Parietal lobe (tissue), 2 donors: ENCODE data around the gene WIF1. TPM values are rescaled to one million over a fixed set of nuclear protein-coding genes. Genes with fewer than 3 reads are reported as not detected.

Experiments
- small RNA-seq: library from RNA; depleted of rRNA; stranded (forward); fragments of <200 nt; gene quantifications from one replicate; pipeline ENCODE3, GENCODE V24; 2014; ENCODE audit warnings: low replicate concordance
- total RNA-seq: library from RNA; depleted of rRNA; stranded (reverse); fragments of >200 nt; gene quantifications from one replicate; pipeline ENCODE4 v1.2.3, GENCODE V29; 2014

The WIF1 gene, protein sequence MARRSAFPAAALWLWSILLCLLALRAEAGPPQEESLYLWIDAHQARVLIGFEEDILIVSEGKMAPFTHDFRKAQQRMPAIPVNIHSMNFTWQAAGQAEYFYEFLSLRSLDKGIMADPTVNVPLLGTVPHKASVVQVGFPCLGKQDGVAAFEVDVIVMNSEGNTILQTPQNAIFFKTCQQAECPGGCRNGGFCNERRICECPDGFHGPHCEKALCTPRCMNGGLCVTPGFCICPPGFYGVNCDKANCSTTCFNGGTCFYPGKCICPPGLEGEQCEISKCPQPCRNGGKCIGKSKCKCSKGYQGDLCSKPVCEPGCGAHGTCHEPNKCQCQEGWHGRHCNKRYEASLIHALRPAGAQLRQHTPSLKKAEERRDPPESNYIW
- 2.2 TPM for total RNA-seq

DNA sequence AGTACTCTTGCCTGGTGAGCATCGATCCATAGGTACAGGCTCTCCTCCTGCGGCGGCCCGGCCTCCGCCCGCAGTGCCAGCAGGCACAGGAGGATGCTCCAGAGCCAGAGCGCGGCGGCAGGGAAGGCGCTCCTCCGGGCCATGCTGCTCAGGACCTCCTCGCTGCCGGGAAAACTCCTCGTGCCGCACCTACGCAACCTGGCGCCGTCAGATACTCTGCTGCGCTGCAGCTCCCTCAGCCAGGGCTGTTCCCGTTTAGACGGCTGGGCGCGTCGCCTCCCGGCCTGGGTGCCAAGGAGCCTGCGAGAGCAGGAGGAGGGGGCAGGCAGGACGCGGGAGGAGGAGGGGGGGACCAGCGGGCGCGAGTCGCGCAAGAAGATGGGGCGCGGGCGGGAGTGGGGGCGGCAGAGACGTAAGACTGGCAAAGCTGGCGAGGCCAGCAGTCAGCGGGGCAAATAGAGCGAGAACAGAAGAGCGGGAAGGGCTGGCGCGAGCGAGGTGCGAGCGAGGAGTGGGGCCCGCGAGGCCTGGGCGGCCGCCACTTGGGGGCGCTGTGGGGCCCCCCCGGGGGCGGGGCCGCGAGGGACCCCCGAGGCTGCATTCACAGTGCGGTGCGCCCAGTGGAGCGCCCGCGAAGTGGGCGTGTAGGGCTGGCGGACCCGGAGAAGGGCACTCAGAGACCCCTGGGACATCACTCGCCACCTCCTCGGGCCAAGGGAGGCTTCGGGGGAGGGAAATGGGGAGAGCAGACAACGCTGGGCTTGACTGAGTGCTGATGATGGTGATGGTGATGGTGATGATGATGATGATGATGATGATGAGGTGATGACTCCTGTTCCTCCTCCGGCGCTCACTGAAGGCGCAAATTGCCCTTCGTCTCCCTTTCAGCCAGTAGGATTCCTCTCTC is at the start of gene WIF1:
WIF1 (minus strand) TSS at position 257 of the 907 bp plus-strand sequence; CDS start at position 143, 114 bp downstream.

DNA sequence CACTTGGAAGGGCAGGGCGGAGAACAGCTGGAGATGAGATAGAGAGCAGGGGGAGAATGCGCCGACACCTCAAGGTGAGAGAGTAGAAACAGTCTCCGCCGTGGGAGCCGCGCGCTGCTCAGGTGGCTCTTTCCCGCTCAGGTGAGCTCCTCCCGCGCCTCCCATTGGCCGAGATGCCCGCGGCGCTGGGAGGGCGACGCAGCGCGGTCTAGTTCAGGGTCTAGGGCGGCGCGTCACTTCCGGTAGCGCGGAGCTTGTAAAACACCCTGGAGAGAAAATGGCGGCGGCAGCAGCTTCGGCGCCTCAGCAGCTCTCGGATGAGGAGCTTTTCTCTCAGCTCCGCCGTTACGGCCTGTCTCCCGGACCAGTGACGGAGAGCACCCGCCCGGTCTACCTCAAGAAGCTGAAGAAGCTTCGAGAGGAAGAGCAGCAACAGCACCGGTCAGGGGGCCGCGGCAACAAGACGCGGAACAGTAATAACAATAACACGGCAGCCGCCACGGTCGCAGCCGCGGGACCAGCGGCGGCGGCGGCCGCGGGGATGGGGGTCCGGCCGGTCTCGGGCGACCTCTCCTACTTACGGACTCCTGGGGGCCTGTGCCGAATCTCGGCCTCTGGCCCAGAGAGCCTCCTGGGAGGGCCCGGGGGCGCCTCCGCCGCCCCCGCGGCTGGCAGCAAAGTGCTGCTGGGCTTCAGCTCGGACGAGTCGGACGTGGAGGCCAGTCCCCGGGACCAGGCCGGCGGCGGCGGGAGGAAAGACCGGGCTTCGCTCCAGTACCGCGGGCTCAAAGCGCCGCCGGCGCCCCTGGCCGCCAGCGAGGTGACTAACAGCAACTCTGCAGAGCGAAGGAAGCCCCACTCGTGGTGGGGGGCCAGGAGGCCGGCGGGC is 48.5 kb upstream of the WIF1 start, which contains the start of gene LEMD3:
LEMD3 (plus strand) TSS at position 264 of the 889 bp plus-strand sequence; CDS start at position 278, 14 bp downstream.

Small RNAs within 50 kb of the gene (small RNA-seq; reads per million reads assigned to genes)
- gene RNU6-166P, result not detected

Other genes with a start within 250 kb of the WIF1 start
- 73.6 TPM for gene LEMD3, start 48.3 kb upstream of the WIF1 start, total RNA-seq
- gene MSRB3, start 157.4 kb upstream of the WIF1 start, total RNA-seq, result 3.4 TPM